ENCODE measurements around the gene MYBL2. TPM values are rescaled to one million over a fixed set of nuclear protein-coding genes. Genes with fewer than 3 reads are reported as not detected.

The MYBL2 gene
- under 1 TPM in 3 of 4 donors, not detected in 1; 0.11 to 0.33 (median 0.19) TPM for total RNA-seq

DNA sequence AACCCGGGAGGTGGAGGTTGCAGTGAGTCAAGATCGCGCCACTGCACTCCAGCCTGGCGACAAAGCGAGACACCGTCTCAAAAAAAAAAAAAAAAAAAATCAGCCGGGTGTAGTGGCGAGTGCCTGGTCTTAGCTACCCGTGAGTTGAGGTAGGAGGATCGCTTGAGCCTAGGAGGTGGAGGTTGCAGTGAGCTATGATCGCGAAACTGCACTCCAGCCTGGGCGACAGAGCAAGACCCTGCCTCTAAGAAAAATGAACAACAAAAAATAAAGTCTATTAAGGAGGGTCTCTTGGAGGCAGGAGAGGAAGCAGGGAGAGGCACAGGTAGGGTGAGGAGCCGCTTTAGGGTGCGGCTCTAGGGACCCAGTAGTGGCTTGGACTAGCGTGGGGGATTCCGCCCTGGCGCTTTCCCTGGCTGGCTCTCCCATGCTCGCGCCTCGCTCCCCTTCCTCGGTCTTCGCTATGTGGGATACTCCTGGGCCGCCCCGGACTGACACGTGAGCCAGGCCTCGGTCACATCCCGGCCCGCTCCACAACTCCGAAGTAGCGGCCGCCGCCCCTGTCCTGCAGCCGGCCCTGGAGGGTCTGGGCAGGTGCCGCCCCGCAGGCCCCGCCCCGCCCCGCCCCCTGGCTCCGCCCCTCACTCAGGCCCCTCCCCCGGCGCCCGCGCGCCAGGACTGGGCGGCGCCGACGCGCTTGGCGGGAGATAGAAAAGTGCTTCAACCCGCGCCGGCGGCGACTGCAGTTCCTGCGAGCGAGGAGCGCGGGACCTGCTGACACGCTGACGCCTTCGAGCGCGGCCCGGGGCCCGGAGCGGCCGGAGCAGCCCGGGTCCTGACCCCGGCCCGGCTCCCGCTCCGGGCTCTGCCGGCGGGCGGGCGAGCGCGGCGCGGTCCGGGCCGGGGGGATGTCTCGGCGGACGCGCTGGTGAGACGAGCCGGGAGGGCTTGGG is at the start of gene MYBL2:
TSS of gene MYBL2 (plus strand) at position 739 of the 953 bp plus-strand sequence. CDS start at position 909, 170 bp downstream.
- Histone ChIP-seq H3K36me3 (no peaks in the 10 kb centered on the region), H3K4me3 (peak within 1 kb of the TSS; percentile 28 to 54 (median 38)), H3K27ac (replicated peaks in 1 of 4) (no peak within 1 kb of the TSS), H3K27me3 (peaks cover 4 to 79% (median 27%) of the 10 kb centered on the region in 4 donors), H3K4me1 (peaks cover 8 to 15% (median 15%) of the 10 kb centered on the region in 4 donors), H3K9me3 (no peaks in the 10 kb centered on the region)
- 34% methylated on average over 28 of the region's 90 CpGs for WGBS
- DNase-seq (ENCODE audit: extremely low spot score), result no peak
- TF ChIP-seq EP300 (IDR thresholded peaks at IDR 0.05) (no peak), POLR2AphosphoS5 (IDR thresholded peaks at IDR 0.05) (no peak), POLR2A (IDR thresholded peaks at IDR 0.05; ENCODE audit: low read depth) (no peak)
- TF ChIP-seq, protein P1, sequence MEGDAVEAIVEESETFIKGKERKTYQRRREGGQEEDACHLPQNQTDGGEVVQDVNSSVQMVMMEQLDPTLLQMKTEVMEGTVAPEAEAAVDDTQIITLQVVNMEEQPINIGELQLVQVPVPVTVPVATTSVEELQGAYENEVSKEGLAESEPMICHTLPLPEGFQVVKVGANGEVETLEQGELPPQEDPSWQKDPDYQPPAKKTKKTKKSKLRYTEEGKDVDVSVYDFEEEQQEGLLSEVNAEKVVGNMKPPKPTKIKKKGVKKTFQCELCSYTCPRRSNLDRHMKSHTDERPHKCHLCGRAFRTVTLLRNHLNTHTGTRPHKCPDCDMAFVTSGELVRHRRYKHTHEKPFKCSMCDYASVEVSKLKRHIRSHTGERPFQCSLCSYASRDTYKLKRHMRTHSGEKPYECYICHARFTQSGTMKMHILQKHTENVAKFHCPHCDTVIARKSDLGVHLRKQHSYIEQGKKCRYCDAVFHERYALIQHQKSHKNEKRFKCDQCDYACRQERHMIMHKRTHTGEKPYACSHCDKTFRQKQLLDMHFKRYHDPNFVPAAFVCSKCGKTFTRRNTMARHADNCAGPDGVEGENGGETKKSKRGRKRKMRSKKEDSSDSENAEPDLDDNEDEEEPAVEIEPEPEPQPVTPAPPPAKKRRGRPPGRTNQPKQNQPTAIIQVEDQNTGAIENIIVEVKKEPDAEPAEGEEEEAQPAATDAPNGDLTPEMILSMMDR (IDR thresholded peaks at IDR 0.05), result no peak
- intact Hi-C loops (cut with DNase I), result no loop called here

DNA sequence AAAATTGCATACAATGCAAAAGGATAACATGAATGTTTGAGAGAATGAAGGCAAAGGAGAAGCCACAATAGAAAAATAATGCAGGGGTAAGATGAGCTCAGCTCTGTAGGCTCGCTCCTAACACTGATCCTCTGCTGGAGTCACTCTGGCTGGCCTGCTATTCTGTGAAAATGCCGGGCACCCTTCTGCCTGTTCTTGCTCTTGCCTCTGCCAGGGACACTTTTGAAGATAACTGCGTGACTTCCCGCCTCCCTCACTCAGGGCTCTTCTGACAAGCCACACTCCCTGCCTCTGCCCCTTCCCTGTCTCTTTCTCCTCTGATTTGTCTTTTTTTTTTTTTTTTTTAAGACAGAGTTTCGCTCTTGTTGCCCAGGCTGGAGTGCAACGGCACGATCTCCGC is 35.3 kb upstream of the MYBL2 start:
- Histone ChIP-seq H3K4me1 (no peaks in the 10 kb centered on the region), H3K9me3 (no peaks in the 10 kb centered on the region), H3K27ac (replicated peaks in 1 of 4) (no peak overlapping the region), H3K36me3 (peaks cover 10 to 92% (median 69%) of the 10 kb centered on the region in 4 donors), H3K27me3 (no peaks in the 10 kb centered on the region), H3K4me3 (no peak overlapping the region)
- TF ChIP-seq EP300 (IDR thresholded peaks at IDR 0.05), result no peak
- TF ChIP-seq, protein P1 (IDR thresholded peaks at IDR 0.05), result no peak
- TF ChIP-seq POLR2A (IDR thresholded peaks at IDR 0.05; ENCODE audit: low read depth), result no peak
- TF ChIP-seq POLR2AphosphoS5 (IDR thresholded peaks at IDR 0.05), result no peak
- intact Hi-C loops (cut with DNase I), result no loop called here
- DNase-seq (ENCODE audit: extremely low spot score), result no peak
- WGBS, result over 99% methylated on average over 8 of the region's 8 CpGs

DNA sequence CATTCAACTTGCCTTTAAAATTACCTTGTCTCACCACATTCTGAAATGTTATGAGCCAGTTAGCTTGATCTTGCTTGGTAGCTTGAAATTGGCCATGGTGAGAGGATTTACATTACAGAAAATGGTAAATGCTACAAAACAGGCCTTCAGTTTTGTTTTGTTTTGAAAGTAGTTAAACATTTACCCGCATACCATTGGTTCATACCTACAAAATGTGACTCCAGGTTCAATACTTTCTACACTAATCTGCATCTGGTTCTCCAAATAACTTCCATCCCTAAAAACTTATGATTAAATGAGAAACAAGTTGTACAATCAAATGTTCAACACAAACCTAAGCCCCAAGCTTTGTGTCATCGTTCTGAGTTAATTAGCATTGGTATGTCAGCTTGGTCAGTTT is 30.5 kb upstream of the MYBL2 start:
- Histone ChIP-seq H3K27ac (replicated peaks in 1 of 4) (no peak overlapping the region), H3K4me1 (no peaks in the 10 kb centered on the region), H3K36me3 (peaks cover 32 to 95% (median 76%) of the 10 kb centered on the region in 4 donors), H3K9me3 (no peaks in the 10 kb centered on the region), H3K27me3 (no peaks in the 10 kb centered on the region), H3K4me3 (no peak overlapping the region)
- TF ChIP-seq POLR2A (IDR thresholded peaks at IDR 0.05; ENCODE audit: low read depth) (no peak), POLR2AphosphoS5 (IDR thresholded peaks at IDR 0.05) (no peak), EP300 (IDR thresholded peaks at IDR 0.05) (no peak)
- TF ChIP-seq, protein P1 (IDR thresholded peaks at IDR 0.05), result no peak
- 92% methylated on average over 2 of the region's 2 CpGs for WGBS
- DNase-seq (ENCODE audit: extremely low spot score), result no peak
- intact Hi-C loops (cut with DNase I), result no loop called here

DNA sequence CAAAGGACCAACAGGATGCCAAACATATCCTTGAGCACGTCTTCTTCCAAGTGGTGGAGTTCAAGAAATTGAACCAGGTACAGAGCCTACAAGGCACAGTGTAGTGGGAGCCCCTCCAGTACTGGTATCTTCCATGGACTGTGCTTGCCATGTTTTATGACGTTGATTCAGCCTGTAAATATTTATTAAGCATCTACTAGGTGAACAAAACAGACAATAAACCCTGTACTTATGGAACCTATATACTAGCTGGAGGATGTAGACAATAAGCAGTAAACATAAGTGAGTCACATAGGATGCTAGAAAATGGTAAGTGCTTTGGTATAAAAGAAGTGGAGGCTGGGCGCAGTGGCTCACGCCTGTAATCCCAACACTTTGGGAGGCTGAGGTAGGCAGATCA is 24.4 kb upstream of the MYBL2 start:
- 98% methylated on average over 4 of the region's 4 CpGs for WGBS
- Histone ChIP-seq H3K36me3 (peaks cover 48 to 77% (median 74%) of the 10 kb centered on the region in 4 donors), H3K27me3 (no peaks in the 10 kb centered on the region), H3K4me3 (no peak overlapping the region), H3K9me3 (no peaks in the 10 kb centered on the region), H3K27ac (replicated peaks in 1 of 4) (no peak overlapping the region), H3K4me1 (no peaks in the 10 kb centered on the region)
- DNase-seq (ENCODE audit: extremely low spot score), result no peak
- no peak for TF ChIP-seq POLR2A (IDR thresholded peaks at IDR 0.05; ENCODE audit: low read depth)
- TF ChIP-seq POLR2AphosphoS5 (IDR thresholded peaks at IDR 0.05), result no peak
- no peak for TF ChIP-seq EP300 (IDR thresholded peaks at IDR 0.05)
- TF ChIP-seq, protein P1 (IDR thresholded peaks at IDR 0.05), result no peak
- intact Hi-C loops (cut with DNase I), result no loop called here
